NCI-H82 (cell line): ENCODE data around the gene DYNC2H1.
A peak's percentile ranks its signal among the peaks of the same experiment; 100 is the strongest.

Experiments used
- DNase-seq: peaks from one replicate; lab custom pipeline; 2025; lab: John Stamatoyannopoulos, UW

DYNC2H1 gene

GRCh38 chr11:103108933-103109817 lies at the start of gene DYNC2H1:
DYNC2H1 (plus strand) TSS chr11:103109426; CDS start chr11:103109575, 149 bp downstream.
- DNase-seq: peak; percentile 94

GRCh38 chr11:103061656-103062055 lies 47.6 kb upstream of the DYNC2H1 start:
- no peak for DNase-seq

- no peak for DNase-seq
These were observed 42.1 kb upstream of the DYNC2H1 start for GRCh38 chr11:103067118-103067517.

GRCh38 chr11:103069367-103069766 lies 39.9 kb upstream of the DYNC2H1 start:
- DNase-seq: no peak

GRCh38 chr11:103070142-103070541 lies 39.1 kb upstream of the DYNC2H1 start:
- no peak for DNase-seq

GRCh38 chr11:103071008-103071407 lies 38.2 kb upstream of the DYNC2H1 start:
- DNase-seq: no peak

- DNase-seq: no peak
These were observed 32.9 kb upstream of the DYNC2H1 start for GRCh38 chr11:103076361-103076760.

GRCh38 chr11:103077554-103077953 lies 31.7 kb upstream of the DYNC2H1 start:
- no peak for DNase-seq

GRCh38 chr11:103078710-103079109 lies 30.5 kb upstream of the DYNC2H1 start:
- DNase-seq: no peak

GRCh38 chr11:103079833-103080232 lies 29.4 kb upstream of the DYNC2H1 start:
- no peak for DNase-seq

- no peak for DNase-seq
These were observed 23.4 kb upstream of the DYNC2H1 start for GRCh38 chr11:103085758-103086365.

- no peak for DNase-seq
These were observed 22.8 kb upstream of the DYNC2H1 start for GRCh38 chr11:103086461-103086860.

- peak; percentile 71 for DNase-seq
These were observed 18.0 kb upstream of the DYNC2H1 start for GRCh38 chr11:103091064-103091800.

GRCh38 chr11:103091801-103092524 lies 17.3 kb upstream of the DYNC2H1 start, which contains the start of gene DCUN1D5:
DCUN1D5 (minus strand) TSS chr11:103092160; CDS start chr11:103091872, 288 bp downstream.
- peak; percentile 95 for DNase-seq

GRCh38 chr11:103097279-103097678 lies 11.9 kb upstream of the DYNC2H1 start:
- no peak for DNase-seq

GRCh38 chr11:103109818-103110388 lies 677 bp downstream of the DYNC2H1 start:
- peak; percentile 57 for DNase-seq

GRCh38 chr11:103110391-103110790 lies 1.2 kb downstream of the DYNC2H1 start:
- no peak for DNase-seq

GRCh38 chr11:103111400-103111799 lies 2.2 kb downstream of the DYNC2H1 start:
- no peak for DNase-seq

GRCh38 chr11:103112364-103112763 lies 3.1 kb downstream of the DYNC2H1 start:
- DNase-seq: no peak

- DNase-seq: no peak
These were observed 5.6 kb downstream of the DYNC2H1 start for GRCh38 chr11:103114836-103115235.

- DNase-seq: no peak
These were observed 16.2 kb downstream of the DYNC2H1 start for GRCh38 chr11:103125462-103125861.
